Karpas-422 (cell line): ENCODE data around the gene VAPB. TPM values are rescaled to one million over a fixed set of nuclear protein-coding genes. Genes with fewer than 3 reads are reported as not detected.
"Not testable (repeated sequence)": the region's sequence is repeated elsewhere in the genome, so short reads cannot be mapped to it uniquely, and the experiment has no call there.

Source experiments
- DNase-seq: peaks from one replicate; pipeline ENCODE4 v3.0.0-alpha.2; 2015
- H2AFZ ChIP-seq: fragments of 200-600 bp; sonication (generic); 2 replicates; pipeline ENCODE4 v1.6.1; 2014; ENCODE audit warnings: antibody characterized with exemption, low read length, mixed read lengths
- H3K27ac ChIP-seq: fragments of 200-600 bp; sonication (generic); 2 replicates; pipeline ENCODE4 v1.5.1; 2014; ENCODE audit warnings: mild to moderate bottlenecking, low read length, moderate library complexity
- H3K27me3 ChIP-seq: fragments of 200-600 bp; sonication (generic); 2 replicates; pipeline ENCODE4 v1.6.1; 2014; ENCODE audit warnings: low read length, mixed read lengths
- H3K36me3 ChIP-seq: fragments of 200-600 bp; sonication (generic); 2 replicates; pipeline ENCODE4 v1.6.1; 2014; ENCODE audit warnings: low read length, mixed read lengths; ENCODE audit not compliant: insufficient read depth
- H3K4me1 ChIP-seq: fragments of 200-600 bp; sonication (generic); 2 replicates; pipeline ENCODE4 v1.6.1; 2014; ENCODE audit warnings: mild to moderate bottlenecking, low read length, mixed read lengths
- H3K4me2 ChIP-seq: fragments of 200-600 bp; sonication (generic); 2 replicates; pipeline ENCODE4 v1.6.1; 2014; ENCODE audit warnings: low read length, low read depth, mild to moderate bottlenecking; ENCODE audit not compliant: poor library complexity, severe bottlenecking
- H3K4me3 ChIP-seq: fragments of 200-600 bp; sonication (generic); 2 replicates; pipeline ENCODE4 v1.5.1; 2014; ENCODE audit warnings: mild to moderate bottlenecking, antibody characterized with exemption, low read length, mixed read lengths
- H3K79me2 ChIP-seq: fragments of 200-600 bp; sonication (generic); 2 replicates; pipeline ENCODE4 v1.6.1; 2014; ENCODE audit warnings: mild to moderate bottlenecking, low read length, mixed read lengths
- H3K9ac ChIP-seq: fragments of 200-600 bp; sonication (generic); 2 replicates; pipeline ENCODE4 v1.6.0; 2014; ENCODE audit warnings: low read length
- H3K9me2 ChIP-seq: fragments of 200-600 bp; sonication (generic), shearing (Covaris generic); replicated peaks from 2 replicates; pipeline ENCODE4 v1.6.0; 2014; ENCODE audit warnings: mild to moderate bottlenecking, low read length, moderate library complexity; ENCODE audit not compliant: insufficient read depth
- H3K9me3 ChIP-seq: fragments of 300-700, 200-600 bp; sonication (generic); 2 replicates; pipeline ENCODE4 v1.6.1; 2014; ENCODE audit warnings: low read length, mixed read lengths
- H4K20me1 ChIP-seq: fragments of 200-600 bp; sonication (generic); 2 replicates; pipeline ENCODE4 v1.6.1; 2014; ENCODE audit warnings: mild to moderate bottlenecking, antibody characterized with exemption, low read length, low read depth; ENCODE audit not compliant: insufficient read depth
- total RNA-seq: library from RNA; depleted of rRNA; stranded (reverse); fragments of >200 nt; shearing (Covaris generic); gene quantifications from 2 replicates; pipeline ENCODE4 v1.2.3, GENCODE V29; 2014; ENCODE audit warnings: low replicate concordance

The VAPB gene
- total RNA-seq, 1 experiment from 2014 or later: 12.8 TPM

DNA sequence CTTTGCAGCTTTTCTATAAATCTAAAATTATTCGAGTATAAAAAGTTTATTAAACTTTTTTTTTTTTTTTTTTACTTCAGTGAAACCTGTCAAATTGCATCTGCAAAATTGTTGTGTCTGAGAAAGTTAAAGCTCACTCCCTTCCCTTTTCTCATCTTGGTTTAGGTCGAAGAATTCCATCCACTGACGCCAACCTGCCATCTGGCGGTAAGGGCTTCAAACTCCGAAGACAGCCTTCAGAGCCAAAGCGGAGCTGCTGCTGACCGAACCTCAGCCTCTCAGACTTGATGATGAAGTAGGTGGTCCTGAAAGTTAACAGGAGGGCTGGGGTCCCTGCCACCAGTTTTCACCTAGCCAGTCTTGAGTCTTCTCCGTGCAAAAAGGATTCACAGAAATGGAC is 29.6 kb upstream of the VAPB start:
- Histone ChIP-seq H2AFZ (no peak overlapping the region), H3K4me3 (no peak overlapping the region), H3K36me3 (peaks cover 17% of the 10 kb centered on the region)

DNA sequence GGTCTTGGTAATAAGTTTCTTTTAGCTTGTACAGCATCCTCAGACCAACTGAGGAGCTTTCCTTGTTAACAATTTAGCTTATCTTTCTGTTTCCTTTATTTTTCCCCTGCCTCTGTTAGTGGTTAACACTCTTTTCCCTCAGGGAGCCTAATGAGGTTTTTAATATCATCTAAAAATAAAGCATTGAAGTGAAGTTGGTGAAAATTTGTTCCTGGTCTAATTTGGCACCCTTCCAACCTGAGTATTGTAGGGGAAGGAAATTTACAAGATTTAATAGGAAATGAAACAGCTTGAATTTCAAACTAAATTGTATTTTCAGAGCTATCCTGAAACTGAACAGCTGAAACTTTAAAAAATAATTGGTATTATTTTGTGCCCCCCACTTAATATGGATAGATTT is 28.1 kb upstream of the VAPB start:
- Histone ChIP-seq H3K79me2 (no peaks in the 10 kb centered on the region), H3K4me3 (no peak overlapping the region), H3K4me2 (peak overlapping the region; percentile 13), H3K9me3 (no peaks in the 10 kb centered on the region), H3K9me2 (no peaks in the 10 kb centered on the region), H3K27me3 (no peaks in the 10 kb centered on the region), H3K36me3 (peaks cover 17% of the 10 kb centered on the region), H4K20me1 (no peaks in the 10 kb centered on the region), H2AFZ (no peak overlapping the region), H3K9ac (no peak overlapping the region), H3K4me1 (peaks cover 13% of the 10 kb centered on the region), H3K27ac (peak overlapping the region; percentile 11; the same call in 1 of the 2 replicates)
- no peak for DNase-seq

More for the DNA sequence above, 29.6 kb upstream of the VAPB start:
- no peaks in the 10 kb centered on the region for H3K9me2 ChIP-seq
- H3K9ac ChIP-seq: no peak overlapping the region
- H3K27me3 ChIP-seq: no peaks in the 10 kb centered on the region
- no peaks in the 10 kb centered on the region for H4K20me1 ChIP-seq
- H3K4me2 ChIP-seq: no peak overlapping the region
- no peaks in the 10 kb centered on the region for H3K79me2 ChIP-seq
- no peak for DNase-seq
- peaks cover 13% of the 10 kb centered on the region for H3K4me1 ChIP-seq
- no peaks in the 10 kb centered on the region for H3K9me3 ChIP-seq
- H3K27ac ChIP-seq: no peak overlapping the region

DNA sequence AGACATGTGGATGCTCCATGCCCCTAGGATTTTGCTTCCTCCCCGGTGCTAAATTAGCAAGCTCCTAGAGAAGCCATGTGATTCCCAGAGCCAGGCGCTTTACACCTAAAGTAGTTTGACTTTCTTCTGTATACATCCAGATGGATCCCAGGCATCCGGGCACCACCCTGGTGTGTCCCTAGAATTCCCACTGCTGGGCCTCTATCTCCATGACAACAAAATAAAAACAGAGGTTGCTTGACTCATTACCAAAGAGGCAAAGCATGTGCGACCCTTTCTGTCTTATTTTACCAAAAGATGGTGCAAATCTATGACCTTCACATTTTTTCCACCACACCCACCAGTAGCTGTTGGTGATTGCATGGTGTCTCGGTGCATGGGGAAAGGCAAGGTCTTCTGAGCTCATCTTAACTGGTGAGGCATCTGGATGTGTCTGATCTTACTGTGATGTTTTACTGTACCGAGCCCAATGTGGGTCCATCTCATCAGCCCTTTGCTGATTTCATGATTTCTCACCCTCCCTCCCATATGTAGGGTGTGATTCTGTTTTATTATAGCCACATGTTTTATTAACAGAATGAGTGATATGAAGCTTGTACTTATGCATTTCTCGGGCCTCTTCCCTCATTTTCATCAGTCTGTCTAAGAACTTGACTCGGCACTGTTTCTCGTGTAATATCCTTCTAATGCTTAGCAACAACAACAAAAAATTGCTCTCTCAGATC is 27.4 kb upstream of the VAPB start:
- no peak overlapping the region for H3K4me3 ChIP-seq
- H3K27me3 ChIP-seq: no peaks in the 10 kb centered on the region
- H4K20me1 ChIP-seq: no peaks in the 10 kb centered on the region
- no peak overlapping the region for H3K4me2 ChIP-seq
- no peak overlapping the region; the same call in 1 of the 2 replicates for H3K27ac ChIP-seq
- H3K9ac ChIP-seq: no peak overlapping the region
- H3K36me3 ChIP-seq: peaks cover 17% of the 10 kb centered on the region
- no peaks in the 10 kb centered on the region for H3K9me3 ChIP-seq
- no peaks in the 10 kb centered on the region for H3K9me2 ChIP-seq
- DNase-seq: no peak
- no peak overlapping the region for H2AFZ ChIP-seq
- peaks cover 13% of the 10 kb centered on the region for H3K4me1 ChIP-seq
- no peaks in the 10 kb centered on the region for H3K79me2 ChIP-seq

DNA sequence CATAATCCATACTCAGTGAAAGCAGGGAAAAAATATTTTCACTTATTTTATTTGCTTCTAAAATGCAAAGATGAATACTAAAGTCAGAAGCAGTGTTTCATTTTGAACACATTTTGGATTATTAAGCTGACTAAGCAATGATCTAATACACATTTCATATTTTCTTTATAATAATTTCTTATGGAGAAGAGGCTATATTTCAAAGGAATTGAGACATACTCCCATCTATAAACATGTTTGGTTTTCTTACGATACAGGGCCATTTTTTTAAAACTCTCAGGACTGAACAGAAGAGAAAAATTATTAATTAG is 26.9 kb upstream of the VAPB start:
- no peak overlapping the region for H3K27ac ChIP-seq
- H3K36me3 ChIP-seq: peaks cover 17% of the 10 kb centered on the region
- no peaks in the 10 kb centered on the region for H3K27me3 ChIP-seq
- no peak overlapping the region for H3K9ac ChIP-seq
- H4K20me1 ChIP-seq: no peaks in the 10 kb centered on the region
- H3K79me2 ChIP-seq: no peaks in the 10 kb centered on the region
- H2AFZ ChIP-seq: no peak overlapping the region
- H3K9me2 ChIP-seq: no peaks in the 10 kb centered on the region
- H3K4me3 ChIP-seq: no peak overlapping the region
- H3K9me3 ChIP-seq: no peaks in the 10 kb centered on the region
- peaks cover 13% of the 10 kb centered on the region for H3K4me1 ChIP-seq
- no peak for DNase-seq
- H3K4me2 ChIP-seq: no peak overlapping the region

DNA sequence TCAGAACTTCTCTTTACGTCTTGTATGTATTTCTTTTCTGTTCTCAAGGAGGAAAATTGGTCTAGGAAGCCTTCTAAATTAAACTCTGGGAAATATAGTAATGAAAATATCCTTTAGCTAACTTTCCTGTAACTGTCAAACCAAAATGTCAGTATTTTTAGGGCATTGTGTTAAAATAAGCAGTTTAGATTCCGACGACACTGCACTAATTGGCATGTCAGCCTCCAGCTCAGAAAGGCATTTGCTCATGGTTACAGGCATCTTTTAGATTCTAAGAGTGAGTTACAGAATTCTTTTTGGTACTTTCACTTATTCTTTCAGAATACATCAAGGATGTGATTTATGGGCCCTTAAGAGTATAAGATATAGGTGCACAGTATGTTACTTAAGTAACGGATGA is 26.1 kb upstream of the VAPB start:
- H3K27me3 ChIP-seq: no peaks in the 10 kb centered on the region
- H3K9me2 ChIP-seq: no peaks in the 10 kb centered on the region
- H2AFZ ChIP-seq: no peak overlapping the region
- no peak overlapping the region for H3K4me2 ChIP-seq
- H3K36me3 ChIP-seq: peaks cover 21% of the 10 kb centered on the region
- no peak overlapping the region for H3K4me3 ChIP-seq
- H3K27ac ChIP-seq: no peak overlapping the region
- no peaks in the 10 kb centered on the region for H3K9me3 ChIP-seq
- H4K20me1 ChIP-seq: 0 out of 2 replicates have a peak, but pooled peaks cover 5% of the 10 kb centered on the region
- peaks cover 13% of the 10 kb centered on the region for H3K4me1 ChIP-seq
- DNase-seq: no peak
- no peaks in the 10 kb centered on the region for H3K79me2 ChIP-seq
- H3K9ac ChIP-seq: no peak overlapping the region

DNA sequence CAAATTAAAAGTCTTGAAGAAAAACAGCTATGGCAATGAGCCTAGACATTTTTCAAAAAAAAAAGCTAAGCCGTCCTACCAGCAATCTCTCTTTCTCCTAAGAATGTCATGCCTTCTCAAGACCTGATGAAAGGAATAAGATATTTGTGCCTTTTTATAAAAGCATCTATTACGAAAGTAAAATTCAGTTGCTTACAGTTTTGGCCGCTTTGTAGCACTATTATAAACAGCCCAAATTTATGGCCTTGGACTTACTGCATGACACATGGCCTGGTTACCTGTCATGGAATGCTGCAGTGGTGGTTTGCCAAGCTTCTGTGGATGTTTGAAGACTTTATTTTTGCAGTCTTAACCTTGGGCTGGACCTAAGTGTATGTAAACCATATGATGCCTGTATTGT is 22.2 kb upstream of the VAPB start:
- no peak overlapping the region for H3K4me2 ChIP-seq
- no peak overlapping the region for H3K4me3 ChIP-seq
- H3K9me3 ChIP-seq: no peaks in the 10 kb centered on the region
- no peaks in the 10 kb centered on the region for H3K79me2 ChIP-seq
- no peak overlapping the region for H2AFZ ChIP-seq
- no peaks in the 10 kb centered on the region for H3K27me3 ChIP-seq
- H4K20me1 ChIP-seq: 0 out of 2 replicates have a peak, but pooled peaks cover 5% of the 10 kb centered on the region
- no peak for DNase-seq
- no peaks in the 10 kb centered on the region for H3K9me2 ChIP-seq
- no peak overlapping the region for H3K9ac ChIP-seq
- H3K4me1 ChIP-seq: no peaks in the 10 kb centered on the region
- 0 out of 2 replicates have a peak, but pooled peaks cover 3% of the 10 kb centered on the region for H3K36me3 ChIP-seq
- H3K27ac ChIP-seq: no peak overlapping the region

DNA sequence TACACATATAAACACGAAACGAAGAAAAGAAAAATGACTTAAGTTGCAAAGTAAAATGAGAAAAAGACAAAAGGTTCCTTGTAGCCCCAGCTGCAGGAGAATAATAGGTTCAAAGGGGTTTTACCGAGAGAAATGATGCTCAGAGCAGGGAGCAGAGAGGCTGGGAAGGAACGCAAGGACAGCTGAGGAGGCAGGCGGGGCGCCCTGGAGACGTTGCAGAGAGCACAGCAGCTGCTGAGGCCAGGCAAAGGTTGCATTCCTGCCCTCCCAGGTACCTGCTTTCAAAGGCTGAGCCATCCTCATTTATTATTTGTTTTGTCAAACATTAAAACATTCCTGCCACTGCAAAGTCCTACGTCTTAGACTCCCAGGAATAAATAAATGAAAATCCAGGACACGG is 16.2 kb upstream of the VAPB start:
- Histone ChIP-seq H3K4me1 (no peaks in the 10 kb centered on the region), H3K4me3 (no peak overlapping the region), H3K79me2 (no peaks in the 10 kb centered on the region), H3K4me2 (no peak overlapping the region), H2AFZ (no peak overlapping the region), H3K9me3 (no peaks in the 10 kb centered on the region), H3K27me3 (no peaks in the 10 kb centered on the region), H4K20me1 (0 out of 2 replicates have a peak, but pooled peaks cover 1% of the 10 kb centered on the region), H3K27ac (no peak overlapping the region), H3K9me2 (no peaks in the 10 kb centered on the region), H3K36me3 (no peaks in the 10 kb centered on the region), H3K9ac (no peak overlapping the region)
- DNase-seq: no peak

DNA sequence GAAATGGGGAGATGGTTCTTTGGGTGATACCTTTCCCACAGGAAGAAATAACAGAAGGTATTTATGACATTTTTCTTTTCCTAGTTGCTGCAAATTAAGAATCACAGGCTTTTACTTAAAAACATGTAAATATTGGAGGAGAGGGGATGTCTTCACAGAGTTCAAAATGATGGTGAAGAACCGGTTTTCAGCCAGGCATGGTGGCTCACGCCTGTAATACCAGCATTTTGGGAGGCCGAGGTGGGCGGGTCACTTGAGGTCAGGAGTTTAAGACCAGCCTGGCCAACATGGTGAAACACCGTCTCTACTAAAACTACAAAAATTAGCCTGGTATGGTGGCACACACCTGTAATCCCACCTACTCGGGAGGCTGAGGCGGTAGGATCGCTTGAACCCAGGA is 15.7 kb upstream of the VAPB start:
- H4K20me1 ChIP-seq, H3K79me2 ChIP-seq, H3K27ac ChIP-seq, H3K4me1 ChIP-seq, DNase-seq, H3K36me3 ChIP-seq, H2AFZ ChIP-seq, H3K9me2 ChIP-seq, H3K9ac ChIP-seq, H3K4me3 ChIP-seq, H3K9me3 ChIP-seq, H3K4me2 ChIP-seq, H3K27me3 ChIP-seq: not testable (repeated sequence)
